ENCODE results near the gene ATXN2L. TPM values are rescaled to one million over a fixed set of nuclear protein-coding genes. Genes with fewer than 3 reads are reported as not detected.

Gene ATXN2L
- total and polyA plus RNA-seq, 2 donors: 22.6 to 83.6 TPM

DNA sequence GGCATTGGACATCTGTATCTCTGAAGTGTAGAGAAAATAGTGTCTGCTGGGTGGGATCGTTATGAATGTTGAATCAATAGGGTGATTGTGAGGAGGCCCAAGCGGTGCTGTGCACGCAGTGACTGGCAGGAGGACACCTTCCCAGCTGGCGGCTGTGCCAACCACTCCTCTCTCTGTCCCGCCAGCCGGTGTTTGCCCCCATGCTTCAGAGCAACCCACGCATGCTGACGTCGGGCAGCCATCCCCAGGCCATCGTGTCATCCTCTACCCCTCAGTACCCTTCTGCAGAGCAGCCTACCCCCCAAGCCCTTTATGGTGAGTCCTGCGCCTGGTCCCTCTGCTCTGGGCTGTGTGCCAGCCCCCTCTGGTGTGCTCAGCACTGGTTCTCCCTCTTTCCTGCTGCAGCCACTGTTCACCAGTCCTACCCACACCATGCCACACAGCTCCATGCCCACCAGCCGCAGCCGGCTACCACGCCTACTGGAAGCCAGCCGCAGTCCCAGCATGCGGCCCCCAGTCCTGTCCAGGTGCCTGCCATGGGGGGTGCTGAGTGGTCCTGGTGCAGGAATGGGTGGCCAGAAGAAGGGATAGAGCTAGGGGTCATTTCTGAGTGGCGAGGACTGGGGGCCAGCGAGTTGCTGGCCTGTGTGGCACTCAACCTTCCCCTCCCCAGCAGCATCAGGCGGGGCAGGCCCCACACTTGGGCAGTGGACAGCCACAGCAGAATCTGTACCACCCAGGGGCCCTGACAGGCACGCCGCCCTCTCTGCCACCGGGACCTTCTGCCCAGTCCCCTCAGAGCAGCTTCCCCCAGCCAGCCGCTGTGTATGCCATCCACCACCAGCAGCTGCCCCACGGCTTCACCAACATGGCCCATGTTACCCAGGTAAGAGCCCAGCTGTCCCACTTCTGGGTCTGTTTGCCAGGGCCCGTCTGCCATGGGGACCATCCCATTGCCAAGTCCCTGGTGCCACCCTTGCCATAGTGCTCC, 12.4 kb downstream of the ATXN2L start:
- H3K36me3 ChIP-seq (ENCODE audit: control insufficient read depth in 2 of 2, insufficient read depth in 2 of 2, low read length in 1 of 2): peaks cover 77 to 87% of the 10 kb centered on the region in 2 donors
- no peak overlapping the region for H3K27ac ChIP-seq (ENCODE audit: low read depth in 1 of 2, low read length in 1 of 2)
- 98% methylated on average over 25 of the region's 25 CpGs for WGBS
- H3K27me3 ChIP-seq (ENCODE audit: control insufficient read depth in 2 of 2, insufficient read depth in 1 of 2, low read length in 1 of 2): no peaks in the 10 kb centered on the region
- H3K4me1 ChIP-seq (ENCODE audit: control insufficient read depth in 2 of 2, insufficient read depth in 2 of 2, low read length in 2 of 2): no peaks in the 10 kb centered on the region
- no peak overlapping the region for H3K4me3 ChIP-seq (ENCODE audit: low read length in 2 of 2)
- no peaks in the 10 kb centered on the region for H3K9me3 ChIP-seq (ENCODE audit: control insufficient read depth in 2 of 2, insufficient read depth in 1 of 2, low read length in 1 of 2)
- DNase-seq (ENCODE audit: low read depth in 6 of 9, low spot score in 9 of 9): no peak

DNA sequence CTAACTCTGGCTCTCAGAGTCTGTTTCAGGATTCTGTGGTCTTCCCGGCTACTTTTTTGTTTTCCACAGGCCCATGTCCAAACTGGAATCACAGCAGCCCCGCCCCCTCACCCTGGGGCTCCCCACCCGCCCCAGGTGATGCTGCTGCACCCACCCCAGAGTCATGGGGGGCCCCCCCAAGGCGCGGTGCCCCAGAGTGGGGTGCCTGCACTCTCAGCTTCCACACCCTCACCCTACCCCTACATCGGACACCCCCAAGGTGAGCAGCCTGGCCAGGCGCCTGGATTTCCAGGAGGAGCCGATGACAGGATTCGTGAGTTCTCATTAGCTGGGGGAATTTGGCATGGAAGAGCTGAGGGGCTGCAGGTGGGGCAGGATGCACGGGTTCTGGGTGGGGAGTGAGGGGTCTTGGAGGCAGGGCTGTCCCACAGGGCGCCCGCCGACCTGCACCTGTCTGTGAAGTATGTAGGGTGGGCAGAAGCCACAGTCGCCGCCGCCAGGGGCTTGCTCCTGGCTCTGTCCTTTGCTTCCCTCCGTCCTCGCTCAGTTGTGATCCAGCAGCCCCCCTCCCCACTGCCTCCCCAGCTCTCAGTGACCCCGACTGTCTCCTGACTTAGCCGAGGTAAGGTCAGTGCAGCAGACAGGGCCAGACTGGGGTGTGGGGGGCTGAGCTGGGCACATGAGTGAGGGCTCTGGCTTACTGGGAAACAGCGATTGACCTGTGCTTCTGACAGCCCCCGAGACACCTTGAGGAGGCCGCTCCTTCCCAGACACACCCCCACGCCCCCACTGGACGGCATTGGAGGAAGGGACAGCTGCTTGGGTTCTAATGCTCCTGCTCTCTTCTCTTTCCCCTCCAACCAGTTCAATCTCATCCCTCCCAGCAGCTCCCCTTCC, 13.3 kb downstream of the ATXN2L start:
- H3K36me3 ChIP-seq (ENCODE audit: control insufficient read depth in 2 of 2, insufficient read depth in 2 of 2, low read length in 1 of 2): peaks cover 68 to 78% of the 10 kb centered on the region in 2 donors
- H3K9me3 ChIP-seq (ENCODE audit: control insufficient read depth in 2 of 2, insufficient read depth in 1 of 2, low read length in 1 of 2): no peaks in the 10 kb centered on the region
- H3K27me3 ChIP-seq (ENCODE audit: control insufficient read depth in 2 of 2, insufficient read depth in 1 of 2, low read length in 1 of 2): no peaks in the 10 kb centered on the region
- 98% methylated on average over 25 of the region's 25 CpGs for WGBS
- H3K4me3 ChIP-seq (ENCODE audit: low read length in 2 of 2): no peak overlapping the region
- H3K4me1 ChIP-seq (ENCODE audit: control insufficient read depth in 2 of 2, insufficient read depth in 2 of 2, low read length in 2 of 2): no peaks in the 10 kb centered on the region
- H3K27ac ChIP-seq (ENCODE audit: low read depth in 1 of 2, low read length in 1 of 2): no peak overlapping the region
- no peak for DNase-seq (ENCODE audit: low read depth in 6 of 9, low spot score in 9 of 9)

DNA sequence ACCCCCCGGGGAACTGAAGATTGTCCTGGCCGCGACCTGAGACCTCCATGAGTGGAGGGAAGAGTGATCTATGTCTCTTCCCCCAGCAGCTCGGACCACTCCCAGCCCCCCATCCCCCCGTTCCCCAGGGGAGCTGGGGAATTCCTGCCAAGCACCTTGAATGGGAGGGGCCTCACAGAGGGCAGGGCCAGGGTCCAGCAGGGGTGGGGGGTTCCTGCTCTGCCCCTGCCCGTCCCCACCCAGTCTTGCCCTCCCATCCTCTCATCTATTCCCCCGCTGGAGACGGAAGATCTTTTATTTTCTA, 13.9 kb downstream of the ATXN2L start:
- Histone ChIP-seq H3K9me3 (ENCODE audit: control insufficient read depth in 2 of 2, insufficient read depth in 1 of 2, low read length in 1 of 2) (no peaks in the 10 kb centered on the region), H3K36me3 (ENCODE audit: control insufficient read depth in 2 of 2, insufficient read depth in 2 of 2, low read length in 1 of 2) (peaks cover 62 to 72% of the 10 kb centered on the region in 2 donors), H3K27me3 (ENCODE audit: control insufficient read depth in 2 of 2, insufficient read depth in 1 of 2, low read length in 1 of 2) (no peaks in the 10 kb centered on the region), H3K27ac (ENCODE audit: low read depth in 1 of 2, low read length in 1 of 2) (no peak overlapping the region), H3K4me3 (ENCODE audit: low read length in 2 of 2) (no peak overlapping the region), H3K4me1 (ENCODE audit: control insufficient read depth in 2 of 2, insufficient read depth in 2 of 2, low read length in 2 of 2) (no peaks in the 10 kb centered on the region)
- 97% methylated on average over 8 of the region's 8 CpGs for WGBS
- DNase-seq (ENCODE audit: low read depth in 6 of 9, low spot score in 9 of 9): no peak

DNA sequence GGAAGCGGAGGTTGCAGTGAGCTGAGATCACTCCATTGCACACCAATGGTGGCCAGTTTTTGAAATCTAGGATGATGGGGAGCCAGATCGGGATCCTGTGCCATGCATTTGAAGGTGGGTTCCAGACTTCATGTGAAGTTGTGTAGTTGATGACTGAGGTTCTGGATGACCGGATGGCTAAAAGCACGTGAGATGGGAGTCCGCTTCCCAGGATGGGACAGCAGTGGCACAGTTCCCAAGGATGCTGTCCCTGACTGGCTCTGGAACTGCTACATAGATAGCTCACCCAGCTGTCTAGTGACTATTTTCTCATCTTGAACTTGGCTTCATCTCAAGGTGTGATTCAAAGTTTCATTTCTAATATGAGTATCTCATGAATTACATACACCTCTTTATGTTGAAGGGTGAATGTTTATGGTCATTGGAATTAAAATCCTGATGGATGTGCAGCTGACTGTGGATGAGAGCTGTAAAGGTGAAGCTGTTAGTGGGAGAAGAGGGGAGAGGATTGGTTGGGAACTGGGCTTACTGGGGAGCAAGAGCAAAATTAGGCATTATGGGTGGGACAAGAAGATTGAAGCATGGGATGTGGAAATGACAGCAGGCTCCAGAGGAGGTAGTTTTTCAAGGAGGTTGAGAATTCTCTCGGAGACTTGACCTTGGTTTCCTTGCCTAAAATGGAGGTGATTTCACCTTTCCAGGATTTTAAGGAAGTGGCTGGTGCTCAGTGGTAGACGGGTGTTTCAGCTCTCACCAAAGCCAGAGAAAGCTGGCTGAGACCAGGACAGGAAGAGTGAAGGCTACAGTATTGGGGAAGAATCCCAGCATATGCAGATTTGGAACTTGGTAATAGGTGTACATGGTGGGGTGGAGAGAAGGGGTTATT, 15.1 kb downstream of the ATXN2L start:
- Histone ChIP-seq H3K4me3 (ENCODE audit: low read length in 2 of 2) (no peak overlapping the region), H3K4me1 (ENCODE audit: control insufficient read depth in 2 of 2, insufficient read depth in 2 of 2, low read length in 2 of 2) (no peaks in the 10 kb centered on the region), H3K9me3 (ENCODE audit: control insufficient read depth in 2 of 2, insufficient read depth in 1 of 2, low read length in 1 of 2) (no peaks in the 10 kb centered on the region), H3K27me3 (ENCODE audit: control insufficient read depth in 2 of 2, insufficient read depth in 1 of 2, low read length in 1 of 2) (no peaks in the 10 kb centered on the region), H3K27ac (ENCODE audit: low read depth in 1 of 2, low read length in 1 of 2) (no peak overlapping the region), H3K36me3 (ENCODE audit: control insufficient read depth in 2 of 2, insufficient read depth in 2 of 2, low read length in 1 of 2) (peaks cover 60 to 72% of the 10 kb centered on the region in 2 donors)
- DNase-seq (ENCODE audit: low read depth in 6 of 9, low spot score in 9 of 9): no peak
- WGBS: 95% methylated on average over 7 of the region's 7 CpGs

DNA sequence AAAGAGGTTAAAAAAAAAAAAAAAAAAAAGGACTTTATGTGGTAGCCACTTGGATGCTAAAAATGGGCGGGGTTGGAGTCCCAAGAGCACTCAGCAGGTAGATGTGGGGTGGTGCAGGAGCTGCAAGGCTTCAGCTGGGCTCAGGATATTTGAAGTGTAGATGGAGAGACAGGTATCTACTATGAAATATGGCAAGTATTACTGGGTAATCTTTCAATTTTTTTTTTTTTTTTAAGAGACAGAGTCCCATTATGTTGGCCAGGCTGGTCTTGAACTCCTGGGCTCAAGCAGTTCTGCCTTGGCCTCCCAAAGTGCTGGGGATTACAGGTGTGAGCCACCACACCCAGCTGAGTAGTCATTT, 15.7 kb downstream of the ATXN2L start:
- Histone ChIP-seq H3K27me3 (ENCODE audit: control insufficient read depth in 2 of 2, insufficient read depth in 1 of 2, low read length in 1 of 2) (no peaks in the 10 kb centered on the region), H3K4me3 (ENCODE audit: low read length in 2 of 2) (no peak overlapping the region), H3K27ac (ENCODE audit: low read depth in 1 of 2, low read length in 1 of 2) (no peak overlapping the region), H3K4me1 (ENCODE audit: control insufficient read depth in 2 of 2, insufficient read depth in 2 of 2, low read length in 2 of 2) (no peaks in the 10 kb centered on the region), H3K36me3 (ENCODE audit: control insufficient read depth in 2 of 2, insufficient read depth in 2 of 2, low read length in 1 of 2) (peaks cover 57 to 72% of the 10 kb centered on the region in 2 donors), H3K9me3 (ENCODE audit: control insufficient read depth in 2 of 2, insufficient read depth in 1 of 2, low read length in 1 of 2) (no peaks in the 10 kb centered on the region)
- 97% methylated on average over 1 of the region's 1 CpG for WGBS
- no peak for DNase-seq (ENCODE audit: low read depth in 6 of 9, low spot score in 9 of 9)

DNA sequence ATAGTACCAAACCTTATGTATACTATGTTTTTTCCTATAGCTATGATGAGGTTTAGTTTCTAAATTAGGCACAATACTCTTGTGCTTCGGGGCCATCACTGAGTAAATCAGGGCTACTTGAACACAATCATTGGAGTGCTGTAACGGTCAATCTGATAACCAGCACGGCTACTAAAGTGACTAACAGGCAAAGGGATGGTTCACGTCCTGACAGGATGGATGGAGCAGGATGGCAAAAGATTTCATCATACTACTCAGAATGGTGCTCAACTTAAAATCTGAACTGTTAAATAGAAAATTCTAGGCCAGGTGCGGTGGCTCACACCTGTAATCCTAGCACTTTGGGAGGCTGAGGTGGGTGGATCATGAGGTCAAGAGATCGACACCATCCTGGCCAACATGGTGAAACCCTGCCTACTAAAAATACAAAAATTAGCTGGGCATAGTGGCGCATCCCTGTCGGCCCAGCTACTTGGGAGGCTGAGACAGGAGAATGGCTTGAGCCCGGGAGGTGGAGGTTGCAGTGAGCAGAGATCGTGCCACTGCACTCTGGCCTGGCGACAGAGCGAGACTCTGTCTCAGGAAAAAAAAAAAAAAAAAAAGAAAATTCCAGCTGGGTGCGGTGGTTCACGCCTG, 16.3 kb downstream of the ATXN2L start:
- H3K4me3 ChIP-seq (ENCODE audit: low read length in 2 of 2): no peak overlapping the region
- no peak overlapping the region for H3K27ac ChIP-seq (ENCODE audit: low read depth in 1 of 2, low read length in 1 of 2)
- no peaks in the 10 kb centered on the region for H3K9me3 ChIP-seq (ENCODE audit: control insufficient read depth in 2 of 2, insufficient read depth in 1 of 2, low read length in 1 of 2)
- H3K36me3 ChIP-seq (ENCODE audit: control insufficient read depth in 2 of 2, insufficient read depth in 2 of 2, low read length in 1 of 2): peaks cover 57 to 72% of the 10 kb centered on the region in 2 donors
- 98% methylated on average over 14 of the region's 14 CpGs for WGBS
- no peaks in the 10 kb centered on the region for H3K4me1 ChIP-seq (ENCODE audit: control insufficient read depth in 2 of 2, insufficient read depth in 2 of 2, low read length in 2 of 2)
- H3K27me3 ChIP-seq (ENCODE audit: control insufficient read depth in 2 of 2, insufficient read depth in 1 of 2, low read length in 1 of 2): no peaks in the 10 kb centered on the region
- no peak for DNase-seq (ENCODE audit: low read depth in 6 of 9, low spot score in 9 of 9)

DNA sequence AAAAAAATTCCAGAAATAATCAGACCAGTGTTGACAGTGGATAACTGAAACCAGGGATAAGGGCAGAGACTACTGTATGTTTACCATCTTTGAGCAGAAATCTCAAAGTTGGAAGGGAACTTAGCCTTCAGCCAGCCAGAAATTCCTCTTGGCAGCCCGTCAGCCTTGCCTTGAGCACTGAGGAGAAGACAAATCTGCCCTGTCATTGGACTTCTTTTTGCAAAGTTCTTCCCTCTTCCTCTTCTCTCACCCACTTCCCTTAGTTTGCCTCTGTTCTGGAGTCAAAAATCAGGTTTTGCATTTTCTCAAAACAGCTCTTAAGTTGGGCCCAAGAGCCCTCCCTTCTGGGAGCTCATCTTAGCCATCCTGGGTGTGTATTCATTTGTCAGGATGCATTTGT, 17.1 kb downstream of the ATXN2L start:
- Histone ChIP-seq H3K27me3 (ENCODE audit: control insufficient read depth in 2 of 2, insufficient read depth in 1 of 2, low read length in 1 of 2) (no peaks in the 10 kb centered on the region), H3K27ac (ENCODE audit: low read depth in 1 of 2, low read length in 1 of 2) (no peak overlapping the region), H3K36me3 (ENCODE audit: control insufficient read depth in 2 of 2, insufficient read depth in 2 of 2, low read length in 1 of 2) (peaks cover 54 to 72% of the 10 kb centered on the region in 2 donors), H3K4me1 (ENCODE audit: control insufficient read depth in 2 of 2, insufficient read depth in 2 of 2, low read length in 2 of 2) (peaks cover 0 to 3% of the 10 kb centered on the region in 2 donors), H3K4me3 (ENCODE audit: low read length in 2 of 2) (no peak overlapping the region), H3K9me3 (ENCODE audit: control insufficient read depth in 2 of 2, insufficient read depth in 1 of 2, low read length in 1 of 2) (no peaks in the 10 kb centered on the region)
- WGBS: 87% methylated on average over 1 of the region's 1 CpG
- no peak for DNase-seq (ENCODE audit: low read depth in 6 of 9, low spot score in 9 of 9)

DNA sequence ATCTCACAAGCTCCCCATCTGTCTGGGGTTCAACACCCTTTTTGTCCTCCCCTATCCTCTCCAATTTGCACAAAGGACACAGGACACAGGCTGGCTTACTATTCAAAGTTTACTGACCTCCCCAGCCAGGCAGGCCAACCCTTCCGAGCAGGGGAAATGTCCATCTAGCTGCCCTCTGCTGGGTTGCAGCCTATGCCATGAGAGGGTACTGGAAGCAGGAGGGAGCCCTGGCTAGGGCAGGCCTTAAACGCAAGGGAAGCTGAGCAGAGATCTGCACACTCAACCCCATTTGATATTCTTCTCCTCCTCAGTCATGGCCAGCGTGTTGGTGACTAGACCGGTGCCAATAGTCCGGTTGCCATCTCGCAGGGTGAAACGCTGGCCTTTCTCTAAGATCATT, 19.9 kb downstream of the ATXN2L start:
- no peak for DNase-seq (ENCODE audit: low read depth in 6 of 9, low spot score in 9 of 9)
- Histone ChIP-seq H3K4me3 (ENCODE audit: low read length in 2 of 2) (no peak overlapping the region), H3K27me3 (ENCODE audit: control insufficient read depth in 2 of 2, insufficient read depth in 1 of 2, low read length in 1 of 2) (no peaks in the 10 kb centered on the region), H3K27ac (ENCODE audit: low read depth in 1 of 2, low read length in 1 of 2) (no peak overlapping the region), H3K4me1 (ENCODE audit: control insufficient read depth in 2 of 2, insufficient read depth in 2 of 2, low read length in 2 of 2) (peaks cover 9 to 21% of the 10 kb centered on the region in 2 donors), H3K36me3 (ENCODE audit: control insufficient read depth in 2 of 2, insufficient read depth in 2 of 2, low read length in 1 of 2) (peaks cover 26 to 49% of the 10 kb centered on the region in 2 donors), H3K9me3 (ENCODE audit: control insufficient read depth in 2 of 2, insufficient read depth in 1 of 2, low read length in 1 of 2) (peaks cover 0 to 4% of the 10 kb centered on the region in 2 donors)
- WGBS: 98% methylated on average over 7 of the region's 7 CpGs
